OCI-LY7 (cell line): Measurements from ENCODE around the gene YIF1B. TPM values are rescaled to one million over a fixed set of nuclear protein-coding genes. Genes with fewer than 3 reads are reported as not detected.

Source experiments
- BruUV-seq: library from RNA; stranded (reverse); fragments of 400-500 nt; replicated peaks from 2 replicates; lab custom pipeline; 2021; lab: Mats Ljungman, UMichigan
- CTCF ChIA-PET: fragments of 300-600 bp; sonication (Branson Sonifier 250); formaldehyde crosslinking; loops from one replicate; lab custom pipeline; 2022; ENCODE audit warnings: antibody characterized with exemption; ENCODE audit not compliant: unreplicated experiment; lab: Charles Lee
- POLR2A ChIA-PET: fragments of 300-600 bp; sonication (Branson Sonifier 250); formaldehyde crosslinking; loops from one replicate; lab custom pipeline; 2022; ENCODE audit warnings: antibody characterized with exemption; lab: Charles Lee
- DNase-seq: peaks from one replicate; pipeline ENCODE4 v3.0.0-alpha.2; 2015; ENCODE audit warnings: low spot score
- H2AFZ ChIP-seq: fragments of 200-600 bp; sonication (generic), shearing (Covaris generic); 2 replicates; pipeline ENCODE4 v1.6.1; 2014; ENCODE audit warnings: mild to moderate bottlenecking, antibody characterized with exemption, low read length, moderate library complexity
- H3K27ac ChIP-seq: fragments of 200-600 bp; sonication (generic); 2 replicates; pipeline ENCODE4 v1.5.1; 2014; ENCODE audit warnings: mixed run types, low read depth, mild to moderate bottlenecking, moderate library complexity, low read length, inconsistent platforms; ENCODE audit not compliant: poor library complexity, severe bottlenecking
- H3K36me3 ChIP-seq: fragments of 200-600 bp; sonication (generic); 2 replicates; pipeline ENCODE4 v1.6.1; 2014; ENCODE audit warnings: mild to moderate bottlenecking, antibody characterized with exemption, low read length, moderate library complexity, mixed read lengths; ENCODE audit not compliant: insufficient read depth
- H3K4me1 ChIP-seq: fragments of 200-600 bp; sonication (generic); 2 replicates; pipeline ENCODE4 v1.5.1; 2014; ENCODE audit warnings: mild to moderate bottlenecking, low read length; ENCODE audit not compliant: insufficient read depth, poor library complexity, severe bottlenecking
- H3K4me2 ChIP-seq: fragments of 200-600 bp; sonication (generic); 2 replicates; pipeline ENCODE4 v1.6.1; 2014; ENCODE audit warnings: mild to moderate bottlenecking, low read length
- H3K4me3 ChIP-seq: fragments of 200-600 bp; sonication (generic); 2 replicates; pipeline ENCODE4 v1.5.1; 2014; ENCODE audit warnings: mild to moderate bottlenecking, low read depth, low read length; ENCODE audit not compliant: poor library complexity, severe bottlenecking
- H3K79me2 ChIP-seq: fragments of 200-600 bp; sonication (generic); 2 replicates; pipeline ENCODE4 v1.6.1; 2016; ENCODE audit warnings: low read depth, mild to moderate bottlenecking, low read length, moderate library complexity, mixed read lengths; ENCODE audit not compliant: insufficient read depth
- H3K9me2 ChIP-seq: fragments of 200-600 bp; sonication (generic); 2 replicates; pipeline ENCODE4 v1.6.1; 2016; ENCODE audit warnings: mild to moderate bottlenecking, low read length, mixed read lengths; ENCODE audit not compliant: insufficient read depth
- H3K9me3 ChIP-seq: fragments of 200-600 bp; sonication (generic); 2 replicates; pipeline ENCODE4 v1.6.1; 2014; ENCODE audit warnings: mild to moderate bottlenecking, mixed run types, low read length, mixed read lengths
- H4K20me1 ChIP-seq: fragments of 200-600 bp; sonication (generic); 2 replicates; pipeline ENCODE4 v1.6.1; 2014; ENCODE audit warnings: mild to moderate bottlenecking, antibody characterized with exemption, low read length, moderate library complexity, mixed read lengths; ENCODE audit not compliant: insufficient read depth
- CTCF ChIP-seq: fragments of 200-600 bp; sonication (generic); conservative IDR thresholded peaks from 2 replicates; pipeline ENCODE4 v1.5.1; 2014; ENCODE audit warnings: mild to moderate bottlenecking, antibody characterized with exemption, low read length, moderate library complexity, mixed read lengths
- EZH2phosphoT487 ChIP-seq: fragments of 200-600 bp; sonication (generic); IDR thresholded peaks from 2 replicates; pipeline ENCODE4 v1.6.1; 2018; ENCODE audit warnings: low read depth, borderline replicate concordance, mild to moderate bottlenecking, mixed run types, antibody characterized with exemption, low read length, moderate library complexity, mixed read lengths
- intact Hi-C: fragments of 100-400 bp; cut with micrococcal nuclease; formaldehyde crosslinking; loops from one replicate; pipeline ENCODE4 v1.10.0; 2022; ENCODE audit not compliant: unreplicated experiment
- total RNA-seq, 2 experiments: library from RNA; depleted of rRNA in 1 of 2; stranded (reverse); fragments of >200 nt in 1 of 2; shearing (Covaris generic) in 1 of 2; gene quantifications; 2 replicates each; pipeline ENCODE4 v1.2.3, GENCODE V29; 2014 to 2022

Gene YIF1B
- total RNA-seq, 2 experiments from 2014 or later = 64.3 to 68.3 TPM

- Histone ChIP-seq H3K9me2 (no peaks in the 10 kb centered on the region), H3K4me3 (no peak overlapping the region), H3K27ac (no peak overlapping the region), H3K4me1 (no peaks in the 10 kb centered on the region), H3K36me3 (peaks cover 9% of the 10 kb centered on the region; the same call in 1 of the 2 replicates), H3K9me3 (no peaks in the 10 kb centered on the region), H4K20me1 (no peaks in the 10 kb centered on the region), H2AFZ (no peak overlapping the region), H3K4me2 (no peak overlapping the region), H3K79me2 (no peaks in the 10 kb centered on the region)
- ChIA-PET CTCF (no interaction called here), POLR2A (no interaction called here)
- intact Hi-C loops = no loop called here
- no peak for DNase-seq
- TF ChIP-seq CTCF = no peak
- no peak for TF ChIP-seq EZH2phosphoT487
- BruUV-seq = no TSS peak
Measured at GRCh38 chr19:38307076-38307475, 8.7 kb downstream of the YIF1B start.

- POLR2A ChIA-PET = interaction anchor here (0.6 kb wide), 1 partner anchor 259 kb away, joined by 3 read pairs; no protein-coding TSS in a partner anchor
- Histone ChIP-seq H3K79me2 (no peaks in the 10 kb centered on the region), H2AFZ (no peak overlapping the region), H3K36me3 (peaks cover 9% of the 10 kb centered on the region; the same call in 1 of the 2 replicates), H3K4me2 (no peak overlapping the region), H3K4me1 (no peaks in the 10 kb centered on the region), H3K9me3 (no peaks in the 10 kb centered on the region), H3K27ac (no peak overlapping the region), H3K9me2 (no peaks in the 10 kb centered on the region), H4K20me1 (no peaks in the 10 kb centered on the region), H3K4me3 (no peak overlapping the region)
- CTCF ChIA-PET = no interaction called here
- BruUV-seq = no TSS peak
- DNase-seq = no peak
- TF ChIP-seq EZH2phosphoT487 (no peak), CTCF (no peak)
- intact Hi-C loops = no loop called here
Measured at GRCh38 chr19:38306236-38306635, 9.5 kb downstream of the YIF1B start.

GRCh38 chr19:38304866-38305429 lies 10.8 kb downstream of the YIF1B start:
- H3K79me2 ChIP-seq = no peaks in the 10 kb centered on the region
- no peak overlapping the region for H3K4me2 ChIP-seq
- no peaks in the 10 kb centered on the region for H3K4me1 ChIP-seq
- no TSS peak for BruUV-seq
- no peak overlapping the region for H2AFZ ChIP-seq
- POLR2A ChIA-PET = no interaction called here
- H3K4me3 ChIP-seq = no peak overlapping the region
- DNase-seq = no peak
- H3K9me3 ChIP-seq = no peaks in the 10 kb centered on the region
- CTCF ChIA-PET = no interaction called here
- no peak for TF ChIP-seq CTCF
- TF ChIP-seq EZH2phosphoT487 = no peak
- intact Hi-C loops = no loop called here
- H3K36me3 ChIP-seq = peaks cover 9% of the 10 kb centered on the region; the same call in 1 of the 2 replicates
- H3K27ac ChIP-seq = no peak overlapping the region
- H3K9me2 ChIP-seq = no peaks in the 10 kb centered on the region
- no peaks in the 10 kb centered on the region for H4K20me1 ChIP-seq
